Endometrial microvascular endothelial cells (primary cell): ENCODE measurements around the gene PLSCR2. TPM values are rescaled to one million over a fixed set of nuclear protein-coding genes. Genes with fewer than 3 reads are reported as not detected.

Experiments
- total RNA-seq: library from RNA; depleted of rRNA; stranded (reverse); fragments of >200 nt; gene quantifications from one replicate; pipeline ENCODE4 v1.2.3, GENCODE V29; 2015; ENCODE audit errors: inconsistent ontology term

The PLSCR2 gene
- total RNA-seq, 1 donor from 2014 or later, result not detected

Other genes starting within 250 kb of the PLSCR2 start
- 32.3 TPM for gene PLSCR4, start 218.5 kb downstream of the PLSCR2 start, total RNA-seq
- gene PLSCR1, start 75.0 kb upstream of the PLSCR2 start, total RNA-seq, result 101 TPM
- not detected for gene PLSCR5, start 135.8 kb upstream of the PLSCR2 start, total RNA-seq